Measurements from ENCODE around the gene TSC2.
A peak's percentile ranks its signal among the peaks of the same experiment; 100 is the strongest.

DNA sequence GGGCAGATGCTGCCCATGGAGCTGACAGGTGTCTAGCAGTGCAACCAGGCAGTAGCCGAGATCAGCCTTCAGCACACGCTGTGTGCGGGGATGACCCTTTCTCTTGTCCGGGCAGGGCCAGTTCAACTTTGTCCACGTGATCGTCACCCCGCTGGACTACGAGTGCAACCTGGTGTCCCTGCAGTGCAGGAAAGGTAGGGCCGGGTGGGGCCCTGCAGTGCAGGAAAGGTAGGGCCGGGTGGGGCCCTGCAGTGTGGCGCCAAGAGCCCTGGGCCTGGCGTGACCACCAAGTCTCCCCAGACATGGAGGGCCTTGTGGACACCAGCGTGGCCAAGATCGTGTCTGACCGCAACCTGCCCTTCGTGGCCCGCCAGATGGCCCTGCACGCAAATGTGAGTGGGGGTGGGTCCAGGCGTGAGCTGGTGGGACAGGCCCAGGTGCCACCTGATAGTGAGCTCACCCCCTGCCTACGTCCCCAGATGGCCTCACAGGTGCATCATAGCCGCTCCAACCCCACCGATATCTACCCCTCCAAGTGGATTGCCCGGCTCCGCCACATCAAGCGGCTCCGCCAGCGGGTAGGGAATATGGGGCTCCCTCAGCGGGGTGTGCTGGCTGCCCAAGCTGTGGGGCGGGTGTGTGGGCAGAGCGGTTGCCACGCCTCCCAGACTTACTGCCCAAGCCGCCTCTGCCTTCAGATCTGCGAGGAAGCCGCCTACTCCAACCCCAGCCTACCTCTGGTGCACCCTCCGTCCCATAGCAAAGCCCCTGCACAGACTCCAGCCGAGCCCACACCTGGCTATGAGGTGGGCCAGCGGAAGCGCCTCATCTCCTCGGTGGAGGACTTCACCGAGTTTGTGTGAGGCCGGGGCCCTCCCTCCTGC is 40.2 kb downstream of the TSC2 start:
- TF ChIP-seq, protein P1, sequence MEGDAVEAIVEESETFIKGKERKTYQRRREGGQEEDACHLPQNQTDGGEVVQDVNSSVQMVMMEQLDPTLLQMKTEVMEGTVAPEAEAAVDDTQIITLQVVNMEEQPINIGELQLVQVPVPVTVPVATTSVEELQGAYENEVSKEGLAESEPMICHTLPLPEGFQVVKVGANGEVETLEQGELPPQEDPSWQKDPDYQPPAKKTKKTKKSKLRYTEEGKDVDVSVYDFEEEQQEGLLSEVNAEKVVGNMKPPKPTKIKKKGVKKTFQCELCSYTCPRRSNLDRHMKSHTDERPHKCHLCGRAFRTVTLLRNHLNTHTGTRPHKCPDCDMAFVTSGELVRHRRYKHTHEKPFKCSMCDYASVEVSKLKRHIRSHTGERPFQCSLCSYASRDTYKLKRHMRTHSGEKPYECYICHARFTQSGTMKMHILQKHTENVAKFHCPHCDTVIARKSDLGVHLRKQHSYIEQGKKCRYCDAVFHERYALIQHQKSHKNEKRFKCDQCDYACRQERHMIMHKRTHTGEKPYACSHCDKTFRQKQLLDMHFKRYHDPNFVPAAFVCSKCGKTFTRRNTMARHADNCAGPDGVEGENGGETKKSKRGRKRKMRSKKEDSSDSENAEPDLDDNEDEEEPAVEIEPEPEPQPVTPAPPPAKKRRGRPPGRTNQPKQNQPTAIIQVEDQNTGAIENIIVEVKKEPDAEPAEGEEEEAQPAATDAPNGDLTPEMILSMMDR (IDR thresholded peaks at IDR 0.05; ENCODE audit: low read depth, low read length, missing input control): no peak
- TF ChIP-seq RAD21 (IDR thresholded peaks at IDR 0.05): peak in 1 of 2 donors; percentile 24

All from liver (tissue), 3 donors.